Subcutaneous adipose tissue (tissue), 4 donors: ENCODE data around the gene ADAMTS2. TPM values are rescaled to one million over a fixed set of nuclear protein-coding genes. Genes with fewer than 3 reads are reported as not detected.

Source experiments
- total RNA-seq, 4 donors: library from RNA; depleted of rRNA; stranded (reverse); fragments of >200 nt; gene quantifications; one replicate each; pipeline ENCODE4 v1.1.0, GENCODE V29; 2016
- TF ChIP-seq, protein P1 (sequence below): fragments of 450-650 bp; IDR thresholded peaks from one replicate; pipeline ENCODE4 v1.5.1; 2016; ENCODE audit warnings: low read depth, mild to moderate bottlenecking, control low read depth, antibody characterized with exemption, moderate library complexity

The ADAMTS2 gene
- total RNA-seq, 4 donors from 2014 or later, result 26.7 to 56.5 (median 46.6) TPM

DNA sequence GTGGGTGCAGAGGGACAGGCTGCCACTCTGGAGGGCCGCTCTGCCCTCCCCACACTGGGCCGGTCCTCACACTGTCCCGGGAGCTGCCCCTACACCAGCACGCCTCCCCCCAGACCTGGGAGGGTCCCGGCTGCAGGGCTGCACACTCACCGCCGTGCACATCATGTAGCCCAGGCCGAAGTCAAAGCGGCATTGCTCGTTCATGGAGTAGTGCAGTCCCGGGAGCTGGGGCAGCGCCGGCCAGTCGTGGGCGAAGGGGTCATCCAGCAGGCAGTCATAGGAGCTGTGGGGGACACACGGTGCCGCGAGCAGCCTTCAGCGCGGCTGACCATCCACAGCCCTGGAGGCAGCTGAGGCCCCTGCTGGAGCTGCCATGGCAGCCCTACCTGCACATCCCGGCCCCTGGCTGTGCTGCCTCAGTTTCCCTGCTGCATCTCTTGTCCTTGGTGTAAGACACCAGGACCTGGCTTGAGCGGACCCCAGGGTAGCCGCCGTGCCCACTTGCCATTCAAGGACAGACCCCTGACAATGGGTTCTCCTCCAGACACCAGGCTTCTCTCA, 191.8 kb downstream of the ADAMTS2 start:
- TF ChIP-seq, protein P1, sequence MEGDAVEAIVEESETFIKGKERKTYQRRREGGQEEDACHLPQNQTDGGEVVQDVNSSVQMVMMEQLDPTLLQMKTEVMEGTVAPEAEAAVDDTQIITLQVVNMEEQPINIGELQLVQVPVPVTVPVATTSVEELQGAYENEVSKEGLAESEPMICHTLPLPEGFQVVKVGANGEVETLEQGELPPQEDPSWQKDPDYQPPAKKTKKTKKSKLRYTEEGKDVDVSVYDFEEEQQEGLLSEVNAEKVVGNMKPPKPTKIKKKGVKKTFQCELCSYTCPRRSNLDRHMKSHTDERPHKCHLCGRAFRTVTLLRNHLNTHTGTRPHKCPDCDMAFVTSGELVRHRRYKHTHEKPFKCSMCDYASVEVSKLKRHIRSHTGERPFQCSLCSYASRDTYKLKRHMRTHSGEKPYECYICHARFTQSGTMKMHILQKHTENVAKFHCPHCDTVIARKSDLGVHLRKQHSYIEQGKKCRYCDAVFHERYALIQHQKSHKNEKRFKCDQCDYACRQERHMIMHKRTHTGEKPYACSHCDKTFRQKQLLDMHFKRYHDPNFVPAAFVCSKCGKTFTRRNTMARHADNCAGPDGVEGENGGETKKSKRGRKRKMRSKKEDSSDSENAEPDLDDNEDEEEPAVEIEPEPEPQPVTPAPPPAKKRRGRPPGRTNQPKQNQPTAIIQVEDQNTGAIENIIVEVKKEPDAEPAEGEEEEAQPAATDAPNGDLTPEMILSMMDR, result no peak

DNA sequence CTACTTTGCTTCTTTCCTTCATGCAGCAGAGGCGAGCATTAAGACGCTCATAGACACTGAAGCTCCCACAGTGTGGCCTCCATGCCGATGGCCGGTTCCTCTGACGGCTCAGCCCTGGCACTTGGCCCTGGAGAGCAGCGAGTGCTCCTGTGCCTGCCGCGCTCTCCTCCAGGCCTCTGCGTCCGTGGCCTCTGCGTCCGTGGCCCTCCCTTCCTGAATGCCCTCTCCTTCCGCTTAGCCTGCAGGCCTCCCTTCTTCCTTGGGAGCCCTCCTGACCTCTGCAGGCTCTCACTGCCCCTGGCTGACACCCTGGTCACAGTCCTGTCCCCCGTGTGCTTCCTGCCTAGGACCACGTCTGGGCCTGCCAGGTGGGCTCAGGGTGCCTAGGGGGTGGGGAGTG, 192.3 kb downstream of the ADAMTS2 start:
- TF ChIP-seq, protein P1, result no peak

DNA sequence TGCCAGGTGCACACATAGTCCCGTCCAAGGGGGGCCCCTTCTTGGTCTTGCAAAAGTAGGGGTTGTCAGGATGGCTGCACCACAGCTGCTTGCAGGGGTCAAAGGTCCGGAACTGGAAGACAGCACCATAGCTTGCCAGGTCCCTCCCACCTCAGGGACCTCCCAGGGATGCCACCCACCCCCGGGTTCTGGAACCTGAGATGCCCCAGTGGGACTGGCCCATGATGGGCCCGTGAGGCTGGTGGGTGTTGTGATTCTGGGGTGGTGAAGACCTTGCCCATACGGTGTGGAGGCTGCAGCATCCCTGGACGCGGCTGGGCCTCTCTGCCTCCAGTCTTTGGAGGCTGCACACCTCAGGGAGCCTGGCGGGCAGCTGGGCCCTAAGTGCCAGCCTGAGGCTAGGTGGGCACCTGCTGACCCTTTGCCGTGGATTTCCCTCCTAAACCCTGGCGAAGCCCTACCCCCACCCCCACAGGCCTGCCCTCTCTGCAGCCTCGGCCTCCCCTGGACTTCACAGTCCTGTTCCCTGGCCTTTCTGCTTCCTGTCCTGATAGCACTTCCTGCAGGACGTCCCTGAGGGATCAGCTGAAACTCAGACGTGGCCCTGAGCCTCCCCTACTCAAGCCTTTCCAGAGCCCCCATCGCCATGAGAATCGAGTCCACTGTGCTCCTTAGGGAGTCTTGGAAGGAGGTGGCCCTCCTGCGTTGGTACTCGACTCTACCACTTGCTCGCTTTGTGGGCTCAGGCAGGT, 192.9 kb downstream of the ADAMTS2 start:
- TF ChIP-seq, protein P1, result no peak

DNA sequence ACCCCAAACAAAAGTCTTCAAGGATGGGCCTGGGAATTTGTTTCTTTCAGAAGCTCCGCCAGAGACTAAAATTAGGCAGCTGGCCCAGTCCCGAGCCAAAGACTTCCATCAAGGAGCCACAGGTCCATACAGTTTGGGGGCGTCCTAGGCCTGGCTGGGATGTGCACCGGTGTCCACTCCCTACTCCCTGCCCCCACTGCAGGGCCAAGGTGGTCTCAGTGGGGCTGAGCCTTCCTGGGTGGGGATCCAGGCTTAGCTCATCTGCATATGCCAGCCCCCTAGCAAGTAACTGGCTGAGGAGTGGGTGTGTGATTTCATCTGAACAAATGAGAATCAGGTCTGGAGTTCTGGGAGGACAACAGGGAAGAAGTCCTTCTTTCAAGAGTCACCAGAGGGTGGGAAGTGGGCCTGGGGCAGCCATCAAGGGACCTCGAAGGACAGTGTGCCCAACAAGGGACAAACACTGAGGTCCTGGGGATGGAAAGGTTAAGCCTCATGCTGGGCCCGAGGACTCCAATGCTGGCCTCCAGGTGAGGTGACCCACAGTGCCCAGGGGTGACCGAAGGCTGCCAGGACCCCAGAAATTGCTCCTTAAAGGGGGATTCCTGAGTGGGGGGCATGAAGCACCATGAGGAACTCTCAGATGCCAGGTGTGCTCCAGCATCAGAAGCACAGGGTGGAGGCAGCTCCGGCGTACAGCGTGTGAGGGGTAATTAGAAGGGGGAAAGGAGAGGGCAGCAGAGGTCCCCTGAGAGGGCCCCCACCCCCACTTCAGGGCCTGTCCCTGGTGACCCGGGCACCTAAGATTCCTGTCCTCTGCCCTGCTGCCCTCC, 193.8 kb downstream of the ADAMTS2 start:
- TF ChIP-seq, protein P1, result no peak

DNA sequence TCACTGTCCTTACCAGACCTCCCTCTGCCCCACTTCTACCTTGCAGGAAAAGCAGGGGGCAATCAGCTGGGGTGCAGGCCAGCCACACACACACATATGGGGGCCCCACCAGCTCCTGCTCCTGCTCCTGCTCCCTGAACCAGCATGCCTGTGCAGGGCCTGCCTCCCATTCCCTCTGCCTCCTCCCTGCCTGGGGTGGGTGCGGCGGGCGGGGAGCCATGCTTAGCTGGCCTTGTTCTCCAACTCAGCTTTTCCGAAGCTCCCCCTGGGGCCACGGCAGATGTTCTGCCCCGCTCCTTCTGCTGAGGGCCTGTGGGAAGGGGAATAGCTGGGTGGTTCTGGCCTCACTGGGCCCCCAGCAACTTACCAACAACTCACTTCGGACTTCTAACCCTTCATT, 195.2 kb downstream of the ADAMTS2 start:
- TF ChIP-seq, protein P1, result no peak

DNA sequence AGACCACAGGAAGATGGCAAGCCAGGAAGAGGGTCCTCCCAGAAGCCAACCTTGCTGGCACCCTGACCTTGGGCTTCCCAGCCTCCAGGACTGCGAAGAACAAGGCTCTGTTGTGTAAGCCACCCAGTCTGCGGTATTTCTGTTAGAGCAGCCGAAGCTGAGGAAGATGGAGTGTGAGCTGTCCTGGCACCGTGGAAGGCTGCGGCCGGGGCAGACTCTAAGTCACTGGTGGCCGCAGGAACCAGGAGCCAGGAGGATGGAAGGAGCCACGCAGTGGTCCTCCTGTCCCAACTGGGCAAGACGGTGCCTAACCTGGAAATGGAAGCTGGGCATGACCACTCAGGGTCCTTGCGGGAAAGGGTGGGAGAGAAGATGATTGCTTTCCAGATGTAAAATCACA, 196.0 kb downstream of the ADAMTS2 start:
- TF ChIP-seq, protein P1, result no peak

DNA sequence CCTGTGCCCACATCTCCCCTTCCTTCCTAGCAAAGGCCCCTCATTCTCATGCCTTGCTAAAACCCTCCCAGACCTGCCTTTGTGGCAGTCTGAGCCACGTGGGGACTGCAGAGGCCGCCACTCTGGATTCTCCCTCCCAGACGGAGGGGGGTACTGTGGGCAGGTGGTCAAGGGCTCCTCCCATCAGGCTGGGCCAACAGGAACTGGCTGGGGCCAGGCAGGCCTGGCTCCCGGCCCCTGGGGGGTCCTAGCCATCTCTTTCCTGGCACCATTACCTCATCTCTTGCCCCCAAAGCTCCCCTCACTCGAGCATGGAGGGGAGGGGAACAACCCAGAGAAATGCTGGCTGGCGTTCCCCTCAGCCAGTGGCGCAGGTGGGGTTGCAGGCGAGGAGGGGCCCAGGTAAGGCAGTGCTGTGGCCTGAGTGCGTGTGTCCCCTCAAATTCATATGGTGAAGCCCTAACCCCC, 196.5 kb downstream of the ADAMTS2 start:
- TF ChIP-seq, protein P1, result no peak
